HepG2 (cell line): ENCODE measurements around the gene ATP6V0A1. TPM values are rescaled to one million over a fixed set of nuclear protein-coding genes. Genes with fewer than 3 reads are reported as not detected.

ENCODE experiments used
- FOXA1 ChIP-seq, 2 experiments: fragments of 450-650 bp in 1 of 2; sonication (generic) in 1 of 2; formaldehyde crosslinking in 1 of 2; IDR thresholded peaks; 2 replicates each; pipeline versions ENCODE4 v1.4.0 to v1.6.1; 2016 to 2020; ENCODE audit warnings: missing genetic modification reagents in 1 of 2
- JUN ChIP-seq: sonication (generic); formaldehyde crosslinking; IDR thresholded peaks from 2 replicates; pipeline ENCODE4 v1.4.0; 2020; ENCODE audit warnings: mild to moderate bottlenecking, missing genetic modification reagents
- KDM3A ChIP-seq: IDR thresholded peaks from 2 replicates; pipeline ENCODE4 v1.6.1; 2018; ENCODE audit warnings: low read depth, missing compliant biosample characterization
- MEF2D ChIP-seq: sonication (generic); formaldehyde crosslinking; IDR thresholded peaks from 2 replicates; pipeline ENCODE4 v1.5.1; 2020; ENCODE audit warnings: mild to moderate bottlenecking, missing genetic modification reagents
- ZBTB10 ChIP-seq: sonication (generic); formaldehyde crosslinking; IDR thresholded peaks from 2 replicates; pipeline ENCODE4 v1.4.0; 2020; ENCODE audit warnings: missing genetic modification reagents, borderline replicate concordance
- ZNF292 ChIP-seq: sonication (generic); formaldehyde crosslinking; IDR thresholded peaks from 2 replicates; pipeline ENCODE4 v1.8.1; 2022; ENCODE audit warnings: mild to moderate bottlenecking, low read depth, missing genetic modification reagents, borderline replicate concordance
- ZNF343 ChIP-seq: sonication (generic); formaldehyde crosslinking; IDR thresholded peaks from 2 replicates; pipeline ENCODE4 v1.4.0; 2020; ENCODE audit warnings: mild to moderate bottlenecking, missing genetic modification reagents
- ZNF552 ChIP-seq: sonication (generic); formaldehyde crosslinking; IDR thresholded peaks from 2 replicates; pipeline ENCODE4 v1.9.0; 2022; ENCODE audit warnings: missing genetic modification reagents, mild to moderate bottlenecking, borderline replicate concordance
- ZNF574 ChIP-seq: sonication (generic); formaldehyde crosslinking; IDR thresholded peaks from 2 replicates; pipeline ENCODE4 v1.4.0; 2020; ENCODE audit warnings: missing genetic modification reagents
- ZNF646 ChIP-seq: sonication (generic); formaldehyde crosslinking; IDR thresholded peaks from 2 replicates; pipeline ENCODE4 v1.9.0; 2021; ENCODE audit warnings: mild to moderate bottlenecking, missing genetic modification reagents
- ZSCAN9 ChIP-seq: IDR thresholded peaks from 2 replicates; pipeline ENCODE4 v1.6.1; 2016; ENCODE audit warnings: borderline replicate concordance
- ZUFSP ChIP-seq: sonication (generic); formaldehyde crosslinking; IDR thresholded peaks from 2 replicates; pipeline ENCODE4 v1.9.0; 2021; ENCODE audit warnings: missing genetic modification reagents, mild to moderate bottlenecking, borderline replicate concordance
- polyA plus RNA-seq, 8 experiments: library from polyadenylated mRNA; depleted of rRNA in 3 of 8; stranded (reverse) in 7 of 8; unstranded in 1 of 8; fragments of >200 nt; fragmentation: Illumina TruSeq in 4 of 8; extraction: Trizol in 4 of 8; gene quantifications; 2 replicates each; pipeline versions ENCODE4 v1.2.1 to v1.2.3, GENCODE V29; 2011 to 2016; ENCODE audit warnings: low read depth in 4 of 8, missing spikeins in 1 of 8, mixed read lengths in 1 of 8; ENCODE audit not compliant: insufficient read depth in 1 of 8
- total RNA-seq, 5 experiments: library from RNA; depleted of rRNA; stranded (reverse); fragments of >200 nt; fragmentation: Illumina TruSeq; extraction: Trizol; gene quantifications; 2 replicates each; pipeline ENCODE4 v1.2.3, GENCODE V29; 2016; ENCODE audit warnings: low read depth in 1 of 5
- TF ChIP-seq, protein P1 (sequence below): sonication (generic); formaldehyde crosslinking; IDR thresholded peaks from 2 replicates; pipeline ENCODE4 v1.8.1; 2023; ENCODE audit warnings: mild to moderate bottlenecking, missing genetic modification reagents, borderline replicate concordance

The ATP6V0A1 gene
- total and polyA plus RNA-seq, 2 of the 13 experiments (the other 11 are each of a cell fraction or from before 2014, with no cell fraction given), result 27.9 to 54.1 TPM

DNA sequence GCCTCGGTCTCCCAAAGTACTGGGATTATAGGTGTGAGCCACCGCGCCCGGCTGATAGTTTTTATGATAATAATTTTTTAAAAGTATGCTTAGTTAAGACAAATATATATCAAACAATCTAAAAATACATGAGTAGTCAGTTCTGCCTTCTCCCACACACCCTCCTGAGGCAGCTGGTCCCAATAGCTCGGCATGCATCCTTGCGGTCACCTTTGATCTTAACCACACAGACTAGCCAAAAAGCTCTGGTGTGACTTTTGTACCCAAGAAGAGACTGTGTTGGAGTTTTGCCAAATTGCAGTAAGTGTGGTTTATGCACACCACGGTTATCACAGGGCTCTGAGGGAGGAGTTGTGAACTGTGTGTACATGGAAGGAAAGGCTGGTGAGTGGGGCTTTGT is 25.6 kb downstream of the ATP6V0A1 start (continued):
- TF ChIP-seq ZBTB10 (no peak), ZNF292 (CRISPR knock-in tag) (peak; percentile 60; the same call in 1 of the 2 replicates), ZNF574 (CRISPR knock-in tag) (peak; percentile 67; the same call in 1 of the 2 replicates), KDM3A (CRISPR knock-in tag) (0 out of 2 replicates have a peak, but pooled peaks have one; percentile 45), MEF2D (CRISPR knock-in tag) (peak; percentile 40; the same call in 1 of the 2 replicates), ZNF552 (CRISPR knock-in tag) (no peak), ZNF343 (CRISPR knock-in tag) (no peak), ZNF646 (CRISPR knock-in tag) (peak; percentile 86), FOXA1 (IDR thresholded peaks at IDR 0.05) (no peak), FOXA1 (CRISPR knock-in tag; IDR thresholded peaks at IDR 0.05) (peak; percentile 75), JUN (CRISPR knock-in tag) (peak; percentile 39; the same call in 1 of the 2 replicates), ZUFSP (CRISPR knock-in tag) (no peak), ZSCAN9 (CRISPR knock-in tag) (peak; percentile 66; the same call in 1 of the 2 replicates)
- TF ChIP-seq, protein P1, sequence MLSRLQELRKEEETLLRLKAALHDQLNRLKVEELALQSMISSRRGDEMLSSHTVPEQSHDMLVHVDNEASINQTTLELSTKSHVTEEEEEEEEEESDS, result no peak
